Activated naive CD8-positive, alpha-beta T cell treated with anti-CD3 and anti-CD28 coated beads, Interleukin-2, amount 50 U/mL, for 16 hours (primary cell): ENCODE data around the gene CUEDC1.

ENCODE experiments used
- DNase-seq: peaks from one replicate; pipeline ENCODE4 v3.0.0-alpha.2; 2020; ENCODE audit warnings: low read depth, low spot score

CUEDC1 gene

GRCh38 chr17:57876023-57876865, 79.0 kb downstream of the CUEDC1 start:
- DNase-seq, result no peak

- DNase-seq, result no peak
Measured at GRCh38 chr17:57875290-57876022, 79.8 kb downstream of the CUEDC1 start.

GRCh38 chr17:57874434-57875289, 80.5 kb downstream of the CUEDC1 start:
- DNase-seq, result no peak

GRCh38 chr17:57874058-57874419, 81.2 kb downstream of the CUEDC1 start:
- no peak for DNase-seq

GRCh38 chr17:57873261-57874057, 81.8 kb downstream of the CUEDC1 start:
- DNase-seq, result no peak

- no peak for DNase-seq
Measured at GRCh38 chr17:57872536-57872935, 82.7 kb downstream of the CUEDC1 start.

GRCh38 chr17:57871863-57872262, 83.3 kb downstream of the CUEDC1 start:
- DNase-seq, result no peak

- no peak for DNase-seq
Measured at GRCh38 chr17:57871155-57871554, 84.1 kb downstream of the CUEDC1 start.

GRCh38 chr17:57870283-57870635, 85.0 kb downstream of the CUEDC1 start:
- DNase-seq, result no peak

GRCh38 chr17:57869617-57870282, 85.5 kb downstream of the CUEDC1 start:
- DNase-seq, result no peak

- DNase-seq, result no peak
Measured at GRCh38 chr17:57868910-57869616, 86.1 kb downstream of the CUEDC1 start.

- no peak for DNase-seq
Measured at GRCh38 chr17:57868007-57868909, 87.0 kb downstream of the CUEDC1 start.

- no peak for DNase-seq
Measured at GRCh38 chr17:57867126-57867525, 88.1 kb downstream of the CUEDC1 start.

- DNase-seq, result no peak
Measured at GRCh38 chr17:57866723-57867122, 88.5 kb downstream of the CUEDC1 start.

GRCh38 chr17:57866319-57866718, 88.9 kb downstream of the CUEDC1 start:
- DNase-seq, result no peak

- no peak for DNase-seq
Measured at GRCh38 chr17:57864273-57864672, 90.9 kb downstream of the CUEDC1 start.

GRCh38 chr17:57862694-57863667, 92.2 kb downstream of the CUEDC1 start:
- DNase-seq, result no peak
